ENCODE measurements around the gene TSEN54.

TSEN54 gene

DNA sequence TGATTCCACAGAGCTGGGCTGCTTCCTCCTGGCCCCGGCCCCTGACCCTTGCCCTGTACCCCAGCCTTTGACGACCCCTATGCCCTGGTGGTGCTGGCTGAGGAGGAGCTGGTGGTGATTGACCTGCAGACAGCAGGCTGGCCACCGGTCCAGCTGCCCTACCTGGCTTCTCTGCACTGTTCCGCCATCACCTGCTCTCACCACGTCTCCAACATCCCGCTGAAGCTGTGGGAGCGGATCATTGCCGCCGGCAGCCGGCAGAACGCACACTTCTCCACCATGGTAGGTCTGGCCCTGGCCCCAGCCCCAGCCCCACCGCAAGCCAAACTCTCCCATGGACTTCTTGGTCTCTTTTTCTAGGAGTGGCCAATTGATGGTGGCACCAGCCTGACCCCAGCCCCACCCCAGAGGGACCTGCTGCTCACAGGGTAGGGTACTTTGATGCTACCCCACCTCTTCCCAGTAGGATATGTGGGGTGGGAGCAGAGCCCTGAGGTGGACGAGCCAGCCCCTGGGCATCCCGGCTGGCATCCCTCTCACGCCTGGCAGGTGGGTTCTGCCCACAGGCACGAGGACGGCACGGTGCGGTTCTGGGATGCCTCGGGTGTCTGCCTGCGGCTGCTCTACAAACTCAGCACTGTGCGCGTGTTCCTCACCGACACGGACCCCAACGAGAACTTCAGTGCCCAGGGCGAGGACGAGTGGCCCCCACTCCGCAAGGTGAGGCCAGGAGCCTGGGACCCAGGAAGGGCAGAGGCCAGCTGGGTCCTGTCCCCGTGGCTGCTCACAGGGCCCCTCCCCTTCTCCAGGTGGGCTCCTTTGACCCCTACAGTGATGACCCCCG is 52.3 kb downstream of the TSEN54 start:
- in situ Hi-C loops (cut with MboI; ENCODE audit: low pct_unique_long_range_greater_than_20kb, low sequenced_read_pairs, unreplicated experiment): no loop called here
- DNase-seq (ENCODE audit: low spot score): no peak
- TF ChIP-seq, protein P1, sequence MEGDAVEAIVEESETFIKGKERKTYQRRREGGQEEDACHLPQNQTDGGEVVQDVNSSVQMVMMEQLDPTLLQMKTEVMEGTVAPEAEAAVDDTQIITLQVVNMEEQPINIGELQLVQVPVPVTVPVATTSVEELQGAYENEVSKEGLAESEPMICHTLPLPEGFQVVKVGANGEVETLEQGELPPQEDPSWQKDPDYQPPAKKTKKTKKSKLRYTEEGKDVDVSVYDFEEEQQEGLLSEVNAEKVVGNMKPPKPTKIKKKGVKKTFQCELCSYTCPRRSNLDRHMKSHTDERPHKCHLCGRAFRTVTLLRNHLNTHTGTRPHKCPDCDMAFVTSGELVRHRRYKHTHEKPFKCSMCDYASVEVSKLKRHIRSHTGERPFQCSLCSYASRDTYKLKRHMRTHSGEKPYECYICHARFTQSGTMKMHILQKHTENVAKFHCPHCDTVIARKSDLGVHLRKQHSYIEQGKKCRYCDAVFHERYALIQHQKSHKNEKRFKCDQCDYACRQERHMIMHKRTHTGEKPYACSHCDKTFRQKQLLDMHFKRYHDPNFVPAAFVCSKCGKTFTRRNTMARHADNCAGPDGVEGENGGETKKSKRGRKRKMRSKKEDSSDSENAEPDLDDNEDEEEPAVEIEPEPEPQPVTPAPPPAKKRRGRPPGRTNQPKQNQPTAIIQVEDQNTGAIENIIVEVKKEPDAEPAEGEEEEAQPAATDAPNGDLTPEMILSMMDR (IDR thresholded peaks at IDR 0.05; ENCODE audit: extremely low read depth, insufficient read depth, missing control alignments): no peak

- in situ Hi-C loops (cut with MboI; ENCODE audit: low pct_unique_long_range_greater_than_20kb, low sequenced_read_pairs, unreplicated experiment): no loop called here
Measured at GRCh38 chr17:75570034-75570676, 53.8 kb downstream of the TSEN54 start.

GRCh38 chr17:75570772-75571171 is 54.4 kb downstream of the TSEN54 start:
- in situ Hi-C loops (cut with MboI; ENCODE audit: low pct_unique_long_range_greater_than_20kb, low sequenced_read_pairs, unreplicated experiment): no loop called here
- DNase-seq (ENCODE audit: low spot score): no peak
- TF ChIP-seq, protein P1 (IDR thresholded peaks at IDR 0.05; ENCODE audit: extremely low read depth, insufficient read depth, missing control alignments): no peak

More at GRCh38 chr17:75570034-75570676, 53.8 kb downstream of the TSEN54 start:
- no peak for DNase-seq (ENCODE audit: low spot score)
- TF ChIP-seq, protein P1 (IDR thresholded peaks at IDR 0.05; ENCODE audit: extremely low read depth, insufficient read depth, missing control alignments): no peak

- in situ Hi-C loops (cut with MboI; ENCODE audit: low pct_unique_long_range_greater_than_20kb, low sequenced_read_pairs, unreplicated experiment): no loop called here
- TF ChIP-seq, protein P1 (IDR thresholded peaks at IDR 0.05; ENCODE audit: extremely low read depth, insufficient read depth, missing control alignments): no peak
- DNase-seq (ENCODE audit: low spot score): peak; percentile 95
Measured at GRCh38 chr17:75571197-75571884, 55.0 kb downstream of the TSEN54 start.

DNA sequence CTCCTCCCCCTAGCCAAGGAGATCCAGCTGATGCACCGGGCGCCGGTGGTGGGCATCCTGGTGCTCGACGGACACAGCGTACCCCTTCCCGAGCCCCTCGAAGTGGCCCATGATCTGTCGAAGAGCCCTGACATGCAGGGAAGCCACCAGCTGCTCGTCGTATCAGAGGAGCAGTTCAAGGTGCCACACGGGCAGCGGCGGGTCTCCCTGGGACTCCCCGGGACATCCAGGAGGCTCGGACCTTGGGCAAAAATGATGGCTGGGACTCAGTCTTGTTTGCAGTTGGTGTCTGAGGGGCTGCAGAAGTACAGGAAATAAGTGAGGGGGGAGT is 55.5 kb downstream of the TSEN54 start:
- no peak for DNase-seq (ENCODE audit: low spot score)
- TF ChIP-seq, protein P1 (IDR thresholded peaks at IDR 0.05; ENCODE audit: extremely low read depth, insufficient read depth, missing control alignments): no peak
- in situ Hi-C loops (cut with MboI; ENCODE audit: low pct_unique_long_range_greater_than_20kb, low sequenced_read_pairs, unreplicated experiment): no loop called here

GRCh38 chr17:75572713-75573539 is 56.6 kb downstream of the TSEN54 start:
- TF ChIP-seq, protein P1 (IDR thresholded peaks at IDR 0.05; ENCODE audit: extremely low read depth, insufficient read depth, missing control alignments): no peak
- DNase-seq (ENCODE audit: low spot score): no peak
- in situ Hi-C loops (cut with MboI; ENCODE audit: low pct_unique_long_range_greater_than_20kb, low sequenced_read_pairs, unreplicated experiment): no loop called here

Data from GM13977 (cell line).